ENCODE results near the gene PARP15.
"Not testable (repeated sequence)": the region's sequence is repeated elsewhere in the genome, so short reads cannot be mapped to it uniquely, and the experiment has no call there.

Gene PARP15

DNA sequence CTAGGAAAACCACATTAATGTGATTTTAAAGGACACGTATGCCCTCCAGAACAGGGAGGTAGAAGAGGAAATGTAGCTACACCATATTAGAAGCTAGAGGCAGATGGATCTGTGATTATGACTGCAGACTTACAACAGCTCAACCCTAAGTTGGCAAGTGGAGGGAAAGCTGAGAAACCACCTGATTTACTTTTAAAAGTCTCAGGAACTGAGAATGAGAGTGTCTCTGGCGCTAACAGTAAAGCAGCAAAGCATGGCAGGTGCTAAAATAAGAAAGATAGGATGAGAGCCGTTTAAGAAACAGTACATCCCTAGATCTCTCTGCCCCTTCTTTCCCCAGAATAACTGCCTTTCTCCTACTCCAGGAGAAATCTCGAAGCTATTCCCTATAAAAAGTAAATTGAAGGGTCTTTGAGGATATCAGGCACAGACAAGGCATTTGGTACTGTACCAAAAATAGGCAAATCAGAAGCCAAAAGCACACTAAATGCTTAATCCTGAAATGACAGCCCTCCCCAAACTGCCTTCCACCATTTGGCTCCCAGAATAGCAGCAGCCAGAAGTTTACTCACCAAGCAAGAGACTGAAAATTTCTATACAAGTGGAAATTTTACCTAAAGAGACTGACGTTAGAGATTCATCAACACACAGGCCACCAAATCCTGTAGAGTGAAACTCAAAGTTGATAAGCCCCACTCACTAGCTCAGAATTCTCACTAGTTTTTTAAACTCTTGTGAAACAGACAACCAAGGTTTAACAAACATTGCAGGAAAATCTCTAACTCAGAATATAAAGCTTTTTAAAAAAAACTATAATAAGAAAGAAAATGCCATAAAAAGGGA lies 68.9 kb downstream of the PARP15 start:
- TF ChIP-seq GATA1 (IDR thresholded peaks at IDR 0.05; ENCODE audit: low read depth, low read length) (no peak), POLR2A (IDR thresholded peaks at IDR 0.05; ENCODE audit: low read length) (no peak)
- no peak for DNase-seq

DNA sequence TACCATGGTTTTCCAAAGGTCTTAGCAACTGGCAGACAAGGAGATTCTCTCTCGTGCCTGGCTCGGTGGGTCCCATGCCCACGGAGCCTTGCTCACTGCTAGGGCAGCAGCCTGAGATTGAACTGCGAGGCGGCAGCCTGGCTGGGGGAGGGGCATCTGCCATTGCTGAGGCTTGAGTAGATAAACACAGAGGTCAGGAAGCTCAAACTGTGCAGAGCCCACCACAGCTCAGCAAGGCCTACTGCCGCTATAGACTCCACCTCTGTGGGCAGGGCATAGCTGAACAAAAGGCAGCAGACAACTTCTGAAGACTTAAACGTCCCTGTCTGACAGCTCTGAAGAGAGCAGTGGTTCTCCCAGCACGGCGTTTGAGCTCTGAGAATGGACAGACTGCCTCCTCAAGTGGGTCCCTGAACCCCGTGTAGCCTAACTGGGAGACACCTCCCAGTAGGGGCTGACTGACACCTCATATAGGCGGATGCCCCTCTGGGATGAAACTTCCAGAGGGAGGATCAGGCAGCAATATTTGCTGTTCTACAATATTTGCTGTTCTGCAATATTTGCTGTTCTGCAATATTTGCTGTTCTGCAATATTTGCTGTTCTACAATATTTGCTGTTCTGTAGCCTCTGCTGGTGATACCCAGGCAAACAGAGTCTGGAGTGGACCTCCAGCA lies 73.9 kb downstream of the PARP15 start:
- DNase-seq = not testable (repeated sequence)

DNA sequence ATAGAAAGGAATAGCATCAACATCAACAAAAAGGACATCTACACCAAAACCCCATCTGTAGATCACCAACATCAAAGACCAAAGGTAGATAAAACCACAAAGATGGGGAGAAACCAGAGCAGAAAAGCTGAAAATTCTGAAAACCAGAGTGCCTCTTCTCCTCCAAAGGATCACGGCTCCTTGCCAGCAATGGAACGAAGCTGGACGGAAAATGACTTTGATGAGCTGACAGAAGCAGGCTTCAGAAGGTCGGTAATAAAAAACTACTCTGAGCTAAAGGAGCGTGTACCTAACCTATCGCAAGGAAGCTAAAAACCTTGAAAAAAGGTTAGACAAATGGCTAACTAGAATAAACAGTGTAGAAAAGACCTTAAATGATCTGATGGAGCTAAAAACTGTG lies 74.5 kb downstream of the PARP15 start:
- DNase-seq = not testable (repeated sequence)

DNA sequence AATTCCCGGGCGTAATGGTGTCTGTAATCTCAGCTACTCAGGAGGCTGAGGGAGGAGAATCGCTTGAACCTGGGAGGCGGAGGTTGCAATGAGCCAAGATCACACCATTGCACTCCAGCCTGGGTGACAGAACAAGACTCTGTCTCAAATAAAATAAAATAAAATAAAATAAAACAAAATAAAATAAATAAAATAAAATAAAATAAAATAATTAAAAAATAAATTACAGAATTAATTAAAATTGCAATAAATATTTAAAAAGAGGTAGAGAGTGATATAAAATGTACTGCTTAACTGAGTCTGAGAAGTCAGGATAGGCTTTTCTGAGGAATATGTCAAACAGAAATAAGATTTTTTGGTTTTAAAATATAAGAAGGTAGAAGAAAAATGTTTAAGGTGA lies 80.9 kb downstream of the PARP15 start:
- DNase-seq = not testable (repeated sequence)

DNA sequence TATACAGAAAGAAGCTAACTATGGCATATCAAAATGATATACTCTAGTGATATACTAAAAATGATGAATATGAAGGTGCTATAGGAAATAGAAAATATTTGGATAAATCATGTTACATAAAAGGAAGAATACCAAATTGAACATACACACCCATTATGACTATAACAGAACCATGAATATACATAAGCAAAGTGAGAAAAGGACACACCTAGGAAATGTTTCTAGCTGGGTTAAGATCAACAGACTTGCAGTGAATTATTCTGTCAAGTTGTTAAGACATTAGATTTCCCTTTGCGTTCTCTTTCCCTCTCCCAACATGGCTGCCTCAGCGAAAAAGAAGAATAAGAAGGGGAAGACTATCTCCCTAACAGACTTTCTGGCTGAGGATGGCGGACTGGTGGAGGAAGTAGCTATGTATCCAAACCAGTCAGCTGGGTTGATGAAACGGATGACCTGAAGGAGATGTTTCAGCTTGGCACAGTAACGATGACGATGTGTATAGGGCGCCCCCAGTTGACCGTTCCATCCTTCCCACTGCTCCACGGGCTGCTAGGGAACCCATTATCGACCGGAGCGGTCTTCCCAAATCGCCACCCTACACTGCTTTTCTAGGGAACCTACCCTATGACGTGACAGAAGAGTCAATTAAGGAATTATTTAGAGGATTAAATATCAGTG lies 83.0 kb downstream of the PARP15 start:
- TF ChIP-seq GATA1 (IDR thresholded peaks at IDR 0.05; ENCODE audit: low read depth, low read length) (no peak), POLR2A (IDR thresholded peaks at IDR 0.05; ENCODE audit: low read length) (no peak)
- peak; percentile 20 to 37 for DNase-seq

DNA sequence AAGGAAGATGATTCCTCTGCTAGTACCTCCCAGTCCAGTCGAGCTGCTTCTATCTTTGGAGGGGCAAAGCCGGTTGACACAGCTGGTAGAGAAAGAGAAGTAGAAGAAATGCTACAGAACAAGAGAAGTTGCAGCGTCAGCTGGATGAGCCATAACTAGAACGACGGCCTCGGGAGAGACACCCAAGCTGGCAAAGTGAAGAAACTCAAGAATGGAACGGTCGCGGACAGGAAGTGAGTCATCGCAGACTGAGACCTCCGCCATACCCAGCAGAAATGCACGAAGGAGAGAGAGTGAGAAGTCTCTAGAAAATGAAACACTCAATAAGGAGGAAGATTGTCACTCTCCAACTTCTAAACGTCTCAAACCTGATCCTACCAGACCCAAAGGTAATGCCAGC lies 84.2 kb downstream of the PARP15 start:
- TF ChIP-seq POLR2A (IDR thresholded peaks at IDR 0.05; ENCODE audit: low read length) (no peak), GATA1 (IDR thresholded peaks at IDR 0.05; ENCODE audit: low read depth, low read length) (no peak)
- DNase-seq = no peak

DNA sequence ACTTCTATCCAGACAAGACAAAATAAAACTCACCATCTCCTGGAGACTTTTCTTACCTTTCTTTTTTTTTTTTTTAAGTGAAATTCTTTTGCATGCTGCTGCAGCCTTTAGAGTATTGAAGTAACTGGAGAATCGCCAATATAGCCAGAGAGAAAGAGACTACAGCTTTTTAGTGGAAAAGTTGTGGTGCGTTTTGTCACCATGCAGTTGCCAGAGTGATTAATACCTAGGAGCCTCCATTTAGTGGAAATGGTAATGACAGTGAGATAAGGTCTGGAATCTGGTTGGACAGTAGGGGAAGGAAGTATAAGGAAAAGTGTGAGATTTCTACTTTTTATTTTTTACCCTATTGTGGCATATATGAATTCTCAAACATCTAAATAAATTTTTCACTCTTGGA lies 85.1 kb downstream of the PARP15 start:
- DNase-seq = no peak
- TF ChIP-seq GATA1 (IDR thresholded peaks at IDR 0.05; ENCODE audit: low read depth, low read length) (no peak), POLR2A (IDR thresholded peaks at IDR 0.05; ENCODE audit: low read length) (no peak)

DNA sequence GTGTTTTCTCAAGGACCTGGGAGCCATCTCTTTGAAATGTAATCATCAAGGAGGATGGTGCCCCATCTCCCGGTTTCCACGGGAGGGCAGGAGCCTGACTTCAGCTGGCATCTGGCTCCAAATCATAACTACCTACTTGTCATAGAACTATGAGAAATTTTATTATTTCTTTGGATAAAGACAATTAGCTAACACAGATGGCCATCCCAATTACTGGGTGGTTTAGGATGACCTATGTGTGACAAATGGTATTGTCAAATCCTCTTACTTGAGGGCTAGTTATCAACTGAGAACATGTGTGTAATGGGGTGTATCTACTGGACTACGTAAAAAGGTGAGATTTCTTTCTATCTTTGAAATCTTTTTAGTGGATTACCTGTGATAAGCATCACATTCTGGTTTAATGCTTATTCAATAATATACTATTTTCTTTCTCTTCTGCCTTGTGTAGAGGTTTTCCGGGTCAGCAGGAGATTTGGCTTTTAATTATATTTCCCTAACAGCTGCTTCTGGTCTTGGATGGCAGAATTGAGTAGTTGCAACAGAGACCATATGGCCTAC lies 87.9 kb downstream of the PARP15 start:
- TF ChIP-seq POLR2A (IDR thresholded peaks at IDR 0.05; ENCODE audit: low read length) (no peak), GATA1 (IDR thresholded peaks at IDR 0.05; ENCODE audit: low read depth, low read length) (no peak)
- DNase-seq = no peak

DNA sequence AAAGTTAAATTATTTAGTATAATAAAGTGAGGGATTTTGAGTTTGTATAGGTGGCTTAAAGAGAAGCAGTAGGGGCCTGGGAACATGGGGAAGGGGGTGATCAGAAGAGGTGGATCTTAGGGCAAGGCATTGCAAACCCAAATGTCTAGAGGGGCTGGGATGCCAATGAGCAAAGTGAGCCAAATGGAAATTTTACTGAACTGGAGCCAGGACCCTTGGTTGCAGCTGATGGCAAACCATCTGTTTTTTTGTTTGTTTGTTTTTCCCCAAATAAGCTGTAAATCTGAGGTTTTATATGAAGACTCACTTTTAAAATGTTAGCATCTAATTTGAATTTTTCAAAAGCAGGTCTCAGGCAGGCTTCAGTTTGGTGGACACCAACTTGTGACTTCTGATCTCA lies 88.4 kb downstream of the PARP15 start:
- TF ChIP-seq GATA1 (IDR thresholded peaks at IDR 0.05; ENCODE audit: low read depth, low read length) (no peak), POLR2A (IDR thresholded peaks at IDR 0.05; ENCODE audit: low read length) (no peak)
- DNase-seq = no peak

DNA sequence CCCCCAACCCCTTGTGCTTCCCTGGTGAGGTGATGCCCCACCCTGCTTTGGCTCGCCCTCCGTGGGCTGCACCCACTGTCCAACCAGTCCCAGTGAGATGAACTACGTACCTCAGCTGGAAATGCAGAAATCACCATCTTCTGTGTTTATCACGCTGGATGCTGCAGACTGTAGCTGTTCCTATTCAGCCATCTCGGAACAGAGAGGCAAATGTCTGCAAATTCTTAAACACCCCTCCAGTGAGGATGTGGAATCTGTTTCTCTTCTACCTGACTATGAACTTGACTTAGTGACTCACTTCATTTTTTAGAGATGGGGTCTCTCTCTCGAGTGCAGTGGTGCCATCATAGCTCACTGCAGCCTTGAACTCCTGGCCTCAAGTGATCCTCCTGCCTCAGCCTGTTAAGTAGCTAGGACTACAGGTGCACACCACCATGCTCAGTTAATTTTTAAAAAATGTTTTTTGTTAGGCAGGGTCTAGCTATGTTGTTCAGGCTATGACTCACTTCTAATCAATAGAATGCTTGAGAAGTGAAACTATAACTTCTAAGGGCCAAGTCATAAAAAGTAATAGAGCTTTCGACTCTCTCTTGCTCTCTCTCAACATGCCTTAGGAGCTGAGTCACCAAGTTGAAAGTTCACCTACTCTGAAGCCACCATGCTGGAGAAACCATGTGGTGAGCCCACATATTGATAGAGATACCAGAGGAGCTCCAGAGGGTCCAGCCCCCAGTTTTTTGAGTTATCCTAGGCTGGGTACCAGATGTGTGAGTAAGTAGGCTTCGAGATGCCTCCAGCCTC lies 91.7 kb downstream of the PARP15 start:
- TF ChIP-seq POLR2A (IDR thresholded peaks at IDR 0.05; ENCODE audit: low read length) (no peak), GATA1 (IDR thresholded peaks at IDR 0.05; ENCODE audit: low read depth, low read length) (no peak)
- DNase-seq = no peak

DNA sequence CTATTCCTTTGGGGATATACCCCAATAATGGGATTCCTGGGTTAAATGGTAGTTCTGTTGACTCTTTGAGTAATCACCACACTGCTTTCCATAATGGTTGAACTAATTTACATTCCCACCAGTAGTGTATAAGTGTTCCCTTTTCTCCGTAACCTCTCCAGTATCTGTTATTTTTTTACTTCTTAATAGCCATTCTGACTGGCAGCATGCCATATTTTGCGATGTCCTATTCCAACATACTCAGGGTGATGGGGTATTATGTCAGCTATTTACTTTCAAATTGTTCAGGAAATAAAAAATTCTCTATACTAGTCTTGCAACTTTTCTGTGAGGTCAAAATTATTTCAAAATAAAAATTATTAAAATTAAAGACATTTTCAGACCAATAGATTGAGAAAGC lies 94.1 kb downstream of the PARP15 start:
- no peak for TF ChIP-seq GATA1 (IDR thresholded peaks at IDR 0.05; ENCODE audit: low read depth, low read length)
- no peak for TF ChIP-seq POLR2A (IDR thresholded peaks at IDR 0.05; ENCODE audit: low read length)
- DNase-seq = no peak

DNA sequence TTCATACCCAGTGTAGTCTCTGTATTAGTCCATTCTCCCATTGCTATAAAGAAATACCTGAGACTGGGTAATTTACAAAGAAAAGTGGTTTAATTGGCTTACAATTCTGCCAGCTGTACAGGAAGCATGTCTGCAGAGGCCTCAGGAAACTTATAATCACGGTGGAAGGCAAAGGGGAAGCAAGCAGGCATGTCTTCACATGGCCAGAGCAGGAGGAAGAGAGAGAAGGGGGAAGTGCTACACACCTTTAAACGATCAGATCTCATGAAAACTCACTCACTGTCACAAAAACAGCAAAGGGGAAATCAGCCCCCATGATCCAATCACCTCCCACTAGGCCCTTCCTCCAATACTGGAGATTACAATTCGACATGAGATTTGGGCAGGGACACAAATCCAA lies 96.9 kb downstream of the PARP15 start:
- no peak for TF ChIP-seq POLR2A (IDR thresholded peaks at IDR 0.05; ENCODE audit: low read length)
- TF ChIP-seq GATA1 (IDR thresholded peaks at IDR 0.05; ENCODE audit: low read depth, low read length) = no peak
- no peak for DNase-seq

DNA sequence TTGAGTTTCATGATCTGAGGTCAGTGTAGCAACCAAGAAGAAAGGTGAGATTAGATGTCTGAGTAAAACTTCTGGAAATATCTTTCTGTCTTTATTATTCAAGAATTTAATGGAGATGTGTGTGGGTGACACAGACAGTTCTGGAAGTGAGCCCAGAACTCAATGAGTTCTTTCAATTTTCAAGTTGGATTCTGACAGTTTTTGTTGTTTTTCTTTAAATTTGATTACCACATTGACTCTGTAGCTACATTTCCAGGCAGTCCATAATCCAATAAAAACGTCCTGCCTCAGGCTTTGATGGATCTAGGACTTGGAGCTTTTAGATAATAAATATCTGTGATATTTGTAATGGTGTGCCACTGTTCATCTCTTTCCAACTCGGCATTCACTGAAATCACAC lies 99.3 kb downstream of the PARP15 start:
- no peak for TF ChIP-seq GATA1 (IDR thresholded peaks at IDR 0.05; ENCODE audit: low read depth, low read length)
- no peak for TF ChIP-seq POLR2A (IDR thresholded peaks at IDR 0.05; ENCODE audit: low read length)
- no peak for DNase-seq

DNA sequence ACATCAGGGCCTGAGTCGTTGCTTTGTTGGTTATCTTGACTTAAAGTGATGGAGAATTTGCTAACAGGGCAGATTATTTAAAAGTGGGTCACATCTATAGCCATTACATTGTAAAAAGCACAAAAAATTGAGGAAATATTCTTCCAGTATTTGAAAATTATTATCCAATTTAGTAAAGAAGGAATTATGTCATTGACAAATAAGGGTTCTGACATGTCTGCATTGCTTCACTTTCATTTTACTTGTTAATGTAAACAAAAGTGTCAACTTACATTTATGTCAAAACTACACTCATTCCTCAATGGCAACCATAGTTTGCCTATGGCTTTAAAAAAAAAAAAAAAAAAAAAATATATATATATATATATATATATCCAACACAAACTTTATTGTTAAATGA lies 99.8 kb downstream of the PARP15 start:
- no peak for DNase-seq
- TF ChIP-seq POLR2A (IDR thresholded peaks at IDR 0.05; ENCODE audit: low read length) = no peak
- TF ChIP-seq GATA1 (IDR thresholded peaks at IDR 0.05; ENCODE audit: low read depth, low read length) = no peak

All from erythroblast (primary cell).